HUES64 (cell line): Measurements from ENCODE around the gene C3orf52. TPM values are rescaled to one million over a fixed set of nuclear protein-coding genes. Genes with fewer than 3 reads are reported as not detected.
"Not testable (repeated sequence)": the region's sequence is repeated elsewhere in the genome, so short reads cannot be mapped to it uniquely, and the experiment has no call there.

Source experiments
- H3K27ac ChIP-seq: 2 replicates; pipeline ENCODE4 v1.7.0; 2013; ENCODE audit warnings: low read depth, low read length, inconsistent platforms
- H3K27me3 ChIP-seq: 2 replicates; pipeline ENCODE4 v1.6.1; 2013; ENCODE audit warnings: mild to moderate bottlenecking, low read length; ENCODE audit not compliant: insufficient read depth
- H3K36me3 ChIP-seq: 2 replicates; pipeline ENCODE4 v1.6.1; 2013; ENCODE audit warnings: mild to moderate bottlenecking, low read length; ENCODE audit not compliant: insufficient read depth
- H3K4me1 ChIP-seq: 2 replicates; pipeline ENCODE4 v1.6.1; 2013; ENCODE audit warnings: mild to moderate bottlenecking, low read length, moderate library complexity; ENCODE audit not compliant: insufficient read depth
- H3K4me3 ChIP-seq: 2 replicates; pipeline ENCODE4 v1.5.1; 2013; ENCODE audit warnings: mild to moderate bottlenecking, low read length, moderate library complexity
- H3K9ac ChIP-seq: 2 replicates; pipeline ENCODE4 v1.6.1; 2013; ENCODE audit warnings: mild to moderate bottlenecking, low read depth, low read length
- H3K9me3 ChIP-seq: 2 replicates; pipeline ENCODE4 v1.6.1; 2013; ENCODE audit warnings: low read depth, low read length; ENCODE audit not compliant: insufficient read depth
- WGBS: fragments of 150-250, 120-280 bp; methylation state at CpG from one replicate; pipeline ENCODE4 v1.1.7; 2013; ENCODE audit warnings: missing lambda C conversion rate; 5-methylcytosine and 5-hydroxymethylcytosine counted together
- polyA plus RNA-seq, 2 experiments: library from polyadenylated mRNA; stranded (reverse); fragments of 50-300 nt; gene quantifications; one replicate each; pipeline ENCODE4 v1.2.3, GENCODE V29; 2013

The C3orf52 gene, protein sequence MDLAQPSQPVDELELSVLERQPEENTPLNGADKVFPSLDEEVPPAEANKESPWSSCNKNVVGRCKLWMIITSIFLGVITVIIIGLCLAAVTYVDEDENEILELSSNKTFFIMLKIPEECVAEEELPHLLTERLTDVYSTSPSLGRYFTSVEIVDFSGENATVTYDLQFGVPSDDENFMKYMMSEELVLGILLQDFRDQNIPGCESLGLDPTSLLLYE
- 11.8 TPM for polyA plus RNA-seq (2013, experiment 1 of 2)
- 12.3 TPM for polyA plus RNA-seq (2013, experiment 2 of 2)

DNA sequence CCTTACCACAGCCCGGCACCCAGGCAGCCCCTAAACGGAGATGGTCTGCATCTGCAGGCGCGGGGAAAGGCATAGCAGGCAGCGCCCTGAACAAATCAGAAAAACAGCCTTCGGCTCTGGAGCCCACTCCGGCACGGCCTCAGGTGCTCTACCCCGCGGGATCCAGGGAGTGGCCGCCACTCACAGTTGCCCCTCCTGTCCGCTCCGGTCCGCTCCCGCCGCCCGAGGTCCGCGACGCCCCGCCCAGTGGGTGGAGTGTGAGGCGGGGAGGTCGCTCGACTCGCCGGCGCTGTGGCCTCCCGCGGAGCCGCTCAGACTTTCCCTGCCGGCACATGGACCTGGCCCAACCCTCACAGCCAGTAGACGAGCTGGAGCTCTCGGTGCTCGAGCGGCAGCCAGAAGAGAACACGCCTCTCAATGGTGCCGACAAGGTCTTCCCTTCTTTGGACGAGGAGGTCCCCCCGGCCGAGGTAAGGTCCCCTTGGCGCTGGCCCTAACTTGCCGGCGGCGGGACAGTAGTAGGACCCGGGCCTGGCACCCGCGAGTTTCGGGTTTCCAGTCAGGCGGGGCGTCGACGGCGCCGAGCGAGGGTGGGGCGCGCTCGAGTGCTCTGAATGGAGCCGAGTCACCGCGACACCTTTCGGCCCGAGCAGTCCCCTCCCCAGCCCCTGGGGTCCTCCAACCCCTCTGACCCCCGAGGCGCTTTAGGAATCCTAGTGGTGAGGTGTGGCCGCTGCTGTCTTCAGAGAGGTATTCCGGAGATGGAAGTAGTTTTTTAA is at the start of gene C3orf52:
C3orf52 (plus strand) TSS at position 314 of the 779 bp plus-strand sequence; CDS start at position 333, 19 bp downstream.
- under 1% methylated on average over 64 of the region's 67 CpGs for WGBS

GRCh38 chr3:112037194-112037593 is 49.0 kb upstream of the C3orf52 start:
- not testable (repeated sequence) for H3K27ac ChIP-seq, H3K9ac ChIP-seq, H3K36me3 ChIP-seq, H3K27me3 ChIP-seq, H3K4me3 ChIP-seq
- peaks cover 17% of the 10 kb centered on the region for H3K9me3 ChIP-seq
- 47% methylated on average over 3 of the region's 4 CpGs for WGBS
- H3K4me1 ChIP-seq = peaks cover 10% of the 10 kb centered on the region; the same call in 1 of the 2 replicates

More for the DNA sequence above, at the start of gene C3orf52:
- Histone ChIP-seq H3K36me3 (no peaks in the 10 kb centered on the region), H3K4me3 (peak within 1 kb of the TSS; percentile 80), H3K9ac (peak within 1 kb of the TSS; percentile 84), H3K9me3 (no peaks in the 10 kb centered on the region), H3K27ac (peak within 1 kb of the TSS; percentile 93), H3K4me1 (peaks cover 18% of the 10 kb centered on the region), H3K27me3 (peaks cover 20% of the 10 kb centered on the region)

GRCh38 chr3:112038863-112039262 is 47.3 kb upstream of the C3orf52 start:
- peaks cover 12% of the 10 kb centered on the region for H3K9me3 ChIP-seq
- WGBS = 94% methylated on average over 2 of the region's 3 CpGs
- H3K4me3 ChIP-seq = no peak overlapping the region
- no peaks in the 10 kb centered on the region for H3K27me3 ChIP-seq
- H3K9ac ChIP-seq = no peak overlapping the region
- no peak overlapping the region for H3K27ac ChIP-seq
- peaks cover 10% of the 10 kb centered on the region; the same call in 1 of the 2 replicates for H3K4me1 ChIP-seq
- H3K36me3 ChIP-seq = no peaks in the 10 kb centered on the region

- H3K9me3 ChIP-seq = peaks cover 12% of the 10 kb centered on the region
- peaks cover 10% of the 10 kb centered on the region; the same call in 1 of the 2 replicates for H3K4me1 ChIP-seq
- no peak overlapping the region for H3K9ac ChIP-seq
- no peaks in the 10 kb centered on the region for H3K27me3 ChIP-seq
- H3K36me3 ChIP-seq = no peaks in the 10 kb centered on the region
- H3K4me3 ChIP-seq = no peak overlapping the region
- no peak overlapping the region for H3K27ac ChIP-seq
These were observed 44.9 kb upstream of the C3orf52 start for GRCh38 chr3:112041321-112041720.

GRCh38 chr3:112042842-112043280 is 43.3 kb upstream of the C3orf52 start:
- Histone ChIP-seq H3K27me3 (no peaks in the 10 kb centered on the region), H3K4me3 (no peak overlapping the region), H3K9ac (no peak overlapping the region), H3K27ac (no peak overlapping the region), H3K4me1 (peaks cover 10% of the 10 kb centered on the region; the same call in 1 of the 2 replicates), H3K36me3 (no peaks in the 10 kb centered on the region), H3K9me3 (no peaks in the 10 kb centered on the region; the same call in 1 of the 2 replicates)
- WGBS = 89% methylated on average over 6 of the region's 6 CpGs

GRCh38 chr3:112043621-112044201 is 42.5 kb upstream of the C3orf52 start:
- no peak overlapping the region for H3K4me3 ChIP-seq
- 8% methylated on average over 7 of the region's 7 CpGs for WGBS
- H3K27ac ChIP-seq = no peak overlapping the region

DNA sequence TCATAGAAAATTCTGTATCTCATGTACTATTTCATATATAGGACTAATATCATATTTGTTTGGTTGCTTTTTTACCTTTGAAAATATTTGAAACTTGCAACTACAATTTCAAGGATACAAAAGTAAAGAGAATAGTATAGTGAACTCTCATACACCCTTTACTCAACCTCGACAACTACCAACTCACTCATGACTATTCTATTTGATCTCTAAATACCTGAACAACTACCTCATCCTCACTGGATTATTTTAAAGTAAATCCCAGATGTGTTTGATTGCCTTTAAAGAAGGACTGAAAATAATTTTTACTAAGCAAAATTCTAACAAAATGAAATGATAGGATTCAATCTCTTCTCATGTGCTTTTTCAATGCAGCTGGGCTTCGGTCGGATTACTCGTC is 39.6 kb upstream of the C3orf52 start:
- H3K36me3 ChIP-seq = no peaks in the 10 kb centered on the region
- no peak overlapping the region for H3K4me3 ChIP-seq
- no peaks in the 10 kb centered on the region for H3K9me3 ChIP-seq
- H3K27ac ChIP-seq = no peak overlapping the region
- 61% methylated on average over 4 of the region's 4 CpGs for WGBS
- H3K4me1 ChIP-seq = peaks cover 15% of the 10 kb centered on the region
- peaks cover 10% of the 10 kb centered on the region; the same call in 1 of the 2 replicates for H3K27me3 ChIP-seq
- H3K9ac ChIP-seq = no peak overlapping the region

More at GRCh38 chr3:112043621-112044201, 42.5 kb upstream of the C3orf52 start:
- Histone ChIP-seq H3K36me3 (no peaks in the 10 kb centered on the region), H3K27me3 (no peaks in the 10 kb centered on the region), H3K9ac (no peak overlapping the region), H3K4me1 (peaks cover 14% of the 10 kb centered on the region), H3K9me3 (no peaks in the 10 kb centered on the region)

DNA sequence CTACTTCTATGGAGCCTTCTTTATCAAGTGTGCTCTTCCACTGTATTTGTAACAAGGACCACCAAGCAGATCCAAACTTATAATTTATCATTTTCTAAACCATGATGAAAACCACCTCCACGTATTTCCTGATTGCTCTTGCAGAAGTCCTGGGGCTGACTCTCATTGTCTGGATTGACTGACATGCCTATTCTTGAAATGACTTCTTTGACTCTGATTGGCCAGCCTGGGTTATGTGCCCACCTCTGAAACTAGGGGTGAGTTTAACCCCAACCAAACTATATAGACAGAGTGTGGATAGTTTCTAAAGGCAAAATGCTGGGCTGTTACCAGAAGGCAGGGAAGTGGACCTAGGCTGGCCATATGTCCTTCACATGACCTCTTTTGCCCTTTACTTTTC is 38.9 kb upstream of the C3orf52 start:
- whole genome bisulfite sequencing = 84% methylated on average over 1 of the region's 1 CpG
- peaks cover 17% of the 10 kb centered on the region for H3K4me1 ChIP-seq
- H3K36me3 ChIP-seq = no peaks in the 10 kb centered on the region
- H3K27ac ChIP-seq = no peak overlapping the region
- H3K27me3 ChIP-seq = peaks cover 10% of the 10 kb centered on the region; the same call in 1 of the 2 replicates
- no peak overlapping the region for H3K4me3 ChIP-seq
- no peak overlapping the region for H3K9ac ChIP-seq
- no peaks in the 10 kb centered on the region for H3K9me3 ChIP-seq

DNA sequence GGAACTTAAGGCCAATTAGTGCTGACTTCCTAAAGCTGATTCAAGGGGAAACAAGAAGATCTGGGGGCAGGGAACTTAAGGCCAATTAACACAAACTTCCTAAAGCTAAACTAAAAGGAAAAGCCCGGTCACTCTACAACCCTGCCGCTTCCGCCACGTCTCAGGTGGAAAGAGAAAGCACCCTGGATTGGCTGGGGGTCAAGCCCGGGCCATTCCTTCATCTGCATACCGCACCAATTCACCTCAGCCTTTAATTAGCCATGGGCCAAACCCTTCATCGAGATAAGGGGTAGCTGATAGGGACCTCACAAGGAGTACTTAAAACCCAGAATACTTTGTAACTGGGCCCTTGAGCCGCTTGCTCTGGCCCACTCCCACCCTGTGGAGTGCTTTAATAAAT is 37.3 kb upstream of the C3orf52 start:
- WGBS = 40% methylated on average over 8 of the region's 8 CpGs
- no peaks in the 10 kb centered on the region for H3K9me3 ChIP-seq
- peaks cover 10% of the 10 kb centered on the region; the same call in 1 of the 2 replicates for H3K27me3 ChIP-seq
- H3K4me1 ChIP-seq = peaks cover 29% of the 10 kb centered on the region
- H3K36me3 ChIP-seq = no peaks in the 10 kb centered on the region
- no peak overlapping the region for H3K9ac ChIP-seq
- no peak overlapping the region for H3K4me3 ChIP-seq
- no peak overlapping the region for H3K27ac ChIP-seq

DNA sequence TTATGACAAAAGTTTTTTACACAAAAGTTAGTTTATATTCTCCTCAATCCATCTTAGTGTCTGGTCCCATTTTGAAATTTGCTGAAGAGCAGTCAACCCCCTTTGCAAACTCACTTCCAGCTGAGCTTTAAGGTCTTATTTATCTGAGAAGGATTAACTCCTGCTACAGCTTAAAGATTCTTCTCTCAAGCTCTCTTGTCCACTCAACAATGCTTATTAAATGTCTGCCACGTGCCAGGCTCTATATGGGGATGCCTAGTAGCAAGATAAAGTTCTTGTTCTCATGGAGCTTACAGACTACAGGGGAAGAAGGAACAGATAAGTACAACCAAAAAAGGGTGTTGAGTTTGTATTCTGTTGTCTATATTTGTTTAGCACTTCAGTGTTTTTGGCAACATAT is 33.0 kb upstream of the C3orf52 start:
- no peaks in the 10 kb centered on the region for H3K9me3 ChIP-seq
- WGBS = 16% methylated on average over 1 of the region's 1 CpG
- H3K27ac ChIP-seq = no peak overlapping the region
- H3K4me1 ChIP-seq = peaks cover 29% of the 10 kb centered on the region
- H3K4me3 ChIP-seq = no peak overlapping the region
- peaks cover 10% of the 10 kb centered on the region; the same call in 1 of the 2 replicates for H3K27me3 ChIP-seq
- no peak overlapping the region for H3K9ac ChIP-seq
- no peaks in the 10 kb centered on the region for H3K36me3 ChIP-seq

GRCh38 chr3:112056451-112056929 is 29.7 kb upstream of the C3orf52 start:
- Histone ChIP-seq H3K4me1 (peaks cover 17% of the 10 kb centered on the region), H3K4me3 (no peak overlapping the region), H3K9me3 (no peaks in the 10 kb centered on the region), H3K9ac (no peak overlapping the region), H3K27ac (no peak overlapping the region), H3K27me3 (no peaks in the 10 kb centered on the region), H3K36me3 (no peaks in the 10 kb centered on the region)
- WGBS = 88% methylated on average over 4 of the region's 6 CpGs
